ENCODE results near the gene EPC1.
"Not testable (repeated sequence)": the region's sequence is repeated elsewhere in the genome, so short reads cannot be mapped to it uniquely, and the experiment has no call there.

EPC1 gene

DNA sequence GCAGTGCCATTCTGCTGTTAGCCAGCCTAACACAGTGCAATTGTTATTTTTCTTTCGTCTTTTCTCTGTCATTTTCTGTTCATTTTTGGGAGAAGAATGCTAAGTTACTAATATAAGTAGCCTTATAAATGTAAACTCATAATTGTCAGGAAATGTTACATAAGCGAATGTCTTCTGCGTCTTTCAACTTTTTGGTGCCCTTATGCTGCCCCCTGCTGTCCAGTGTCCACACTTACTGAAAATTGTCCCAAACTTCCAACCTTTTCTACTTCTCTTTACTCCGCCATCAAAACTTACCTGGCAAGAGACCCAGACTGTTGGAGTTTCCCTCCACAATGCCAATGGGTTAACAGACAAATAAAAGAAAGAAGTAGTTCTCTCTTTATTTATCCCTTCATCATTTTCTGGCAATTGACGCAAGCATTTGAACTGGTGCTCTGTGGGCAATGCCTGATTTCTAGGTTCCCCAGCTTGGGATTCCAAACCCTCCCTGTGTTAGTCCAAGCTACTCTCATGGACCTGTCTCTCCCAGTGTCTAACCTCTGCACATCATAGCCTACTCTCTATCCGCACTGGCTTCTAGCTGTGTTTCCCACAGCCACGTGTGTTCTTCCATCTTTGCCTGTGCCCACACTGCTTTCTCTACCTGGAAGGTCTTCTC is 21.0 kb upstream of the EPC1 start:
- Histone ChIP-seq H3K27ac (ENCODE audit: low read length) (no peak overlapping the region), H3K9ac (ENCODE audit: low read length) (no peak overlapping the region), H3K4me1 (ENCODE audit: control insufficient read depth, low read depth, low read length) (no peaks in the 10 kb centered on the region), H3K9me3 (ENCODE audit: control insufficient read depth, low read depth, low read length) (no peaks in the 10 kb centered on the region), H3K27me3 (ENCODE audit: control insufficient read depth, insufficient read depth, low read length) (no peaks in the 10 kb centered on the region), H3K4me3 (ENCODE audit: low read length) (no peak overlapping the region), H3K36me3 (ENCODE audit: control insufficient read depth, low read depth, low read length) (no peaks in the 10 kb centered on the region)

DNA sequence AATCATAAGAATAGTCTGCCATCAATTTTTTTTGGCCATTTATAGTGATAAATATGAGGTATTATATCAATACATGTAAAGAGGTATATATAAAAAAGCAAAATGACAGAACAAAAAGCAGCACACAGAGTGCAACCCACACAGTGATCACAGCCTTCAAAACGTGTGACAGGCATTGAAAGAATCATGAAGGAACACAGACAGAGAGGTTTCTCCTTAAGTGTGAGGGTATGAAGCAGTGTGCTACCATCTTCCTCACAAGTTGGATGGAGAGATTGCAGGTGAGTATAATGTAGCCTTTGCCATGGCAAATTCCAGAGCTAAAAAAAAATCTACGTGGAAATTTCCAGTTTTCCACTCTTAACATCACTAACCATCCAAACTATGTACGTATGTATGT is 19.6 kb upstream of the EPC1 start:
- Histone ChIP-seq H3K4me3 (ENCODE audit: low read length) (no peak overlapping the region), H3K4me1 (ENCODE audit: control insufficient read depth, low read depth, low read length) (peaks cover 6% of the 10 kb centered on the region), H3K27me3 (ENCODE audit: control insufficient read depth, insufficient read depth, low read length) (no peaks in the 10 kb centered on the region), H3K9me3 (ENCODE audit: control insufficient read depth, low read depth, low read length) (no peaks in the 10 kb centered on the region), H3K9ac (ENCODE audit: low read length) (no peak overlapping the region), H3K36me3 (ENCODE audit: control insufficient read depth, low read depth, low read length) (no peaks in the 10 kb centered on the region), H3K27ac (ENCODE audit: low read length) (no peak overlapping the region)

DNA sequence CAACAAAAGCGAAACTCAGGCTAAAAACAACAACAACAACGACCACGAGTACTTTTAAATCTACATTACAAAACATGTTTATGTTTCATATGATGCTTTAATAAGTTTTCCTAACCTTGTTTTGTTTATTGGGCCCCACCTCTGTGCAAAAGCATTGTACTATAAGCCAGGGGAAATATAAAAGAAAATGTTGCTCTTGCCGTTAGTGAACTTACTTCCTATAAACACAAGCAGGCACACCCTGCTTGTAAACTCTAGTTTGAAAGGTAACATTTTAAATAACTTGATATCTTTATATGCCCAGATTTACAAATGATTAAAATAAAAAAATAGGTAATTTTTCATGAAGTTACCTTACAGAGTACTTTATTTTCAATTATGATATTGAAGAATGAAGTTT is 19.2 kb upstream of the EPC1 start:
- Histone ChIP-seq H3K4me1 (ENCODE audit: control insufficient read depth, low read depth, low read length) (peaks cover 9% of the 10 kb centered on the region), H3K9me3 (ENCODE audit: control insufficient read depth, low read depth, low read length) (no peaks in the 10 kb centered on the region), H3K4me3 (ENCODE audit: low read length) (no peak overlapping the region), H3K27ac (ENCODE audit: low read length) (no peak overlapping the region), H3K27me3 (ENCODE audit: control insufficient read depth, insufficient read depth, low read length) (no peaks in the 10 kb centered on the region), H3K36me3 (ENCODE audit: control insufficient read depth, low read depth, low read length) (no peaks in the 10 kb centered on the region), H3K9ac (ENCODE audit: low read length) (no peak overlapping the region)

DNA sequence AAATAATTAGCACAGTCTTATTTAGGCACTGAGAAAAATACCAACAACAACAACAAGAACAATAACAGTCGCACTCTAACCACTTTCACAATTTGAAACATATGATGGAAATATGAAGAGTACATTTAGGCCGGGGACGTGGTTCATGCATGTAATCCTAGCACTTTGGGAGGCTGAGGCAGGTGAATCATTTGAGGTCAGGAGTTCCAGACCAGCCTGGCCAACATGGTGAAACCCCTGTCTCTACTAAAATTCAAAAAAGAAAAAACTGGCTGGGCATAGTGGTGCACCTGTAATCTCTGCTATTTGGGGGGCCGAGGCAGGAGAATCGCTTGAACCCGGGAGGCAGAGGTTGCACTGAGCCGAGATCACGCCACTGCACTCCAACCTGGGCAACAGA is 18.4 kb upstream of the EPC1 start:
- H3K27me3 ChIP-seq (ENCODE audit: control insufficient read depth, insufficient read depth, low read length); H3K4me1 ChIP-seq (ENCODE audit: control insufficient read depth, low read depth, low read length); H3K36me3 ChIP-seq (ENCODE audit: control insufficient read depth, low read depth, low read length); H3K9ac ChIP-seq (ENCODE audit: low read length); H3K27ac ChIP-seq (ENCODE audit: low read length); H3K4me3 ChIP-seq (ENCODE audit: low read length); H3K9me3 ChIP-seq (ENCODE audit: control insufficient read depth, low read depth, low read length): not testable (repeated sequence)

DNA sequence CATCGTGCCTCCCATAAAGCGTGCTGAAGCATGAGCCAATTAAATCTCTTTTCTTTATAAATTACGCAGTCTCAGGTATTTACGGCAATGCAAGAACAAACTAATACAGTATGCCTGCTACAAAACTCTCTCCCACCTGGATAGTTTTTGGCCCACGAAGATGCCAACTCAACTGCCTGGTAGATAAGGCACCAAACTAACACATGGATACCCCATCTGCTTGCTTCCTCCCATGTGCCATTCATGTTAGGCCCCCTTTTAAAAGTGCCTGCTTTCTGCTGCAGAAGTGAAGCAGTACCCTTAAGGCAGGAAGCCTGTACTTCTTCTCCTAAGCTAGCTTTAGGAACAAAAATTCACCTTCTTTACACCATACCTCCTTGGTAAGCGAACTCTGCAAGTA is 15.6 kb upstream of the EPC1 start:
- Histone ChIP-seq H3K9me3 (ENCODE audit: control insufficient read depth, low read depth, low read length) (no peaks in the 10 kb centered on the region), H3K4me3 (ENCODE audit: low read length) (no peak overlapping the region), H3K27me3 (ENCODE audit: control insufficient read depth, insufficient read depth, low read length) (no peaks in the 10 kb centered on the region), H3K36me3 (ENCODE audit: control insufficient read depth, low read depth, low read length) (no peaks in the 10 kb centered on the region), H3K4me1 (ENCODE audit: control insufficient read depth, low read depth, low read length) (peaks cover 9% of the 10 kb centered on the region), H3K27ac (ENCODE audit: low read length) (no peak overlapping the region), H3K9ac (ENCODE audit: low read length) (no peak overlapping the region)

DNA sequence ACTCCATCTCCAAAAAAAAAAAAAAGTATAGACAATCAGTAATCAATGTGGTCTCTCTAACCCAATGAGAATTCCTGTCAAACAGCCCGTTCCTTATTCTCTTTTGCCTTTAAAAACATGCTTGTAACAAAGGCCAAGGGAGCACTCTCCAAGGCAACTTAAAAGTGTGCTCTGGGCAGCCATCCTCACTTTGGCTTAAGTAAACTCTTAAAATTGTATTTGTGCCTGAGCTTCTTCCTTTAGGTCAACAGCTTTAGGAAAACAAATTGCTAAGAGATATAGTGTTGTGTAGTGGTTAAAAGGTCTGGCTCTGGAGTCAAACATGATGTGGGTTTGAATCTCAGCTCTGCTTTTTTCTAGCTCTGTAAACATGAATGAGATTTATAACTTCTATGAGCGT is 13.9 kb upstream of the EPC1 start:
- no peak overlapping the region for H3K4me3 ChIP-seq (ENCODE audit: low read length)
- H3K27ac ChIP-seq (ENCODE audit: low read length): no peak overlapping the region
- H3K36me3 ChIP-seq (ENCODE audit: control insufficient read depth, low read depth, low read length): no peaks in the 10 kb centered on the region
- H3K9ac ChIP-seq (ENCODE audit: low read length): no peak overlapping the region
- H3K9me3 ChIP-seq (ENCODE audit: control insufficient read depth, low read depth, low read length): no peaks in the 10 kb centered on the region
- no peaks in the 10 kb centered on the region for H3K27me3 ChIP-seq (ENCODE audit: control insufficient read depth, insufficient read depth, low read length)
- peaks cover 9% of the 10 kb centered on the region for H3K4me1 ChIP-seq (ENCODE audit: control insufficient read depth, low read depth, low read length)

DNA sequence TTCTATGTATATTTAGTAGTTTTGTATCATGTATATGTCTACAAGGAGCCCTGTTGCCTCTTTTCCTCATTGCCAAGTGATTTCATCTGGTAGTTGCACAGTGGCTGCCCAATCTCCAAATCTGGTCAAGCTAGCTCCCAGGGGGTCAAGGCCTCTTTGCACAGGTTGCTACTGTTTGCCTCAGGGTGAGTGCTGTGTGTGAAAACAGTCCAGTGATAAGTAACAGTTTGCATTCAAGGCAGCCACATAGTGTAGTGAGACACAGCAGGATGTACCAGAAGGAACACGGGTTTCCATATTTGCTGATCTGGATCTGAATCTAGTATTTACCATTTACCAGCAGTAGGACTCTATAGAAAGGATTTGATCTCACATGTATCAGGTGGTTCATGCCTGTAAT is 13.3 kb upstream of the EPC1 start:
- Histone ChIP-seq H3K27me3 (ENCODE audit: control insufficient read depth, insufficient read depth, low read length) (no peaks in the 10 kb centered on the region), H3K4me3 (ENCODE audit: low read length) (no peak overlapping the region), H3K9me3 (ENCODE audit: control insufficient read depth, low read depth, low read length) (no peaks in the 10 kb centered on the region), H3K4me1 (ENCODE audit: control insufficient read depth, low read depth, low read length) (peaks cover 9% of the 10 kb centered on the region), H3K9ac (ENCODE audit: low read length) (no peak overlapping the region), H3K36me3 (ENCODE audit: control insufficient read depth, low read depth, low read length) (no peaks in the 10 kb centered on the region), H3K27ac (ENCODE audit: low read length) (no peak overlapping the region)

DNA sequence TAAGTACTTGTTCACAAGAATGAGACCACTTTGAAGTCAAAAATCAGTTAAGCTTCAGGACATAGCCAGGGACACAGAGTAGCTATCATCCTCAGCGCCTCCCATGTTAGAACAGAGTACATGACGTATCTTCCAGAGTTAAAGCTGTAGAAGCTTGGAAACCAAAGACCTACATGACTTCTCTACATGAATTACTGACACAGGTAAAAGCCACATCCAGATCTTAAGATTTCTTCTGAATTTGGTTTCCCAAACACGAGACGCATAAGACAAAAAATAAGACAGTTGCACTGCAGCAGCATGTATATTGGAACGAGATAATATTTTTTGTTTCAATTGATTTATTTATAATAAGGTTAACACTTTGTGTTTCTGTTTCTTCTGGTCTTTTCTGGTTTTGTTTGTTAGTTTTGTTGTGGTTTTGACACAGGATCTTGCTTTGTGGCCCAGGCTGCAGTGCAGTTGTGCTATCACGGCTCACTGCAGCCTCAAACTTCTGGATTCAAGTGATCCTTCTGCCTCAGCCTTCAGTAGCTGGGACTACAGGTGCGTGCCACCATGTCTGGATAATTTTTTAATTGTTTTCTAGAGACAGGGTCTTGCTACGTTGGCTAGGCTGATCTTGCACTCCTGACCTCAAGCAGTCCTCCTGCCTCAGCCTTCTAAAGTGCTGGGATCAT is 10.2 kb upstream of the EPC1 start:
- no peak overlapping the region for H3K4me3 ChIP-seq (ENCODE audit: low read length)
- no peaks in the 10 kb centered on the region for H3K27me3 ChIP-seq (ENCODE audit: control insufficient read depth, insufficient read depth, low read length)
- H3K9ac ChIP-seq (ENCODE audit: low read length): no peak overlapping the region
- H3K27ac ChIP-seq (ENCODE audit: low read length): no peak overlapping the region
- no peaks in the 10 kb centered on the region for H3K36me3 ChIP-seq (ENCODE audit: control insufficient read depth, low read depth, low read length)
- H3K4me1 ChIP-seq (ENCODE audit: control insufficient read depth, low read depth, low read length): peaks cover 9% of the 10 kb centered on the region
- H3K9me3 ChIP-seq (ENCODE audit: control insufficient read depth, low read depth, low read length): no peaks in the 10 kb centered on the region

DNA sequence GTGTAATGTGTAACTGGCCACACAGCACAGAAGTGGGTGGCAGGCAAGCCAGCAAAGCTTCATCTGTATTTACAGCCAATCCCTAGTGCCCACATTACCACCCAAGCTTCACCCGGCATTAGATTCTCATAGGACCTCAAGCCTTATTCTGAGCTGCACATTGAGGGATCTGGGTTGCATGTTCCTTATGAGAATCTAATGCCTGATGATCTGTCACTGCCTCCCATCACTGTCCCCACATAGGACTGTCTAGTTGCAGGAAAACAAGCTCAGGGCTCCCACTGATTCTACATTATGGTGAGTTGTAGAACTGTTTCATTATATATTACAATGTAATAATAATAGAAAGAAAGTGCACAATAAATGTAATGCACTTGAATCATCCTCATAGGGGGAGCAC is 7.7 kb upstream of the EPC1 start:
- not testable (repeated sequence) for H3K4me1 ChIP-seq (ENCODE audit: control insufficient read depth, low read depth, low read length); H3K27me3 ChIP-seq (ENCODE audit: control insufficient read depth, insufficient read depth, low read length); H3K9me3 ChIP-seq (ENCODE audit: control insufficient read depth, low read depth, low read length); H3K27ac ChIP-seq (ENCODE audit: low read length); H3K36me3 ChIP-seq (ENCODE audit: control insufficient read depth, low read depth, low read length); H3K9ac ChIP-seq (ENCODE audit: low read length); H3K4me3 ChIP-seq (ENCODE audit: low read length)

DNA sequence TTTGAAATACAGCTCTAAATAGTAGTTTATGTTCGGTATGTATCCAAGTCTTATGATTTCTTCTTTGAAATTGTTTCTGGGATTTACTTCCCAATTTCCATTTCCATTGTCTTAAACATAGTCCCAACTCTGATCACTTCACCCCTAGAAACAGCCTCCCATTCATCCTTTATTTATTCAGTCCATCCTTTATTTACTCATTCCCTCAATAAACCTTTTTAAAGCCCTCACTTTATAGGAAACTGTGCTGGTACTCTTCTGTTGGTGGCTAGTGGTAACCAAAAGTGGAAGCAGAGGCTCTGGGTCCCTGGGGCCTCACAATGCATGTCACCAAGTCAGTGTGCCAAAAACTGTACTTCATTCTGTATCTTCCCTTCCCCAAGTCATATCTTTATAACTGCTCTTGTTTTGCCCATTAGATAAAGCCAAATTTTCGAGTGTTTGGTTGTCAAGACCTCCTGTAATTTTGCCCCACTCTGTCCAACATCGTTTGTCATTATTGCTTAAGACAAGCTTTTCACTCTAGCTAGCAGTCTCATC is 3.9 kb upstream of the EPC1 start:
- H3K4me3 ChIP-seq (ENCODE audit: low read length): no peak overlapping the region
- H3K9ac ChIP-seq (ENCODE audit: low read length): no peak overlapping the region
- H3K4me1 ChIP-seq (ENCODE audit: control insufficient read depth, low read depth, low read length): peaks cover 11% of the 10 kb centered on the region
- H3K9me3 ChIP-seq (ENCODE audit: control insufficient read depth, low read depth, low read length): no peaks in the 10 kb centered on the region
- H3K27ac ChIP-seq (ENCODE audit: low read length): no peak overlapping the region
- no peaks in the 10 kb centered on the region for H3K27me3 ChIP-seq (ENCODE audit: control insufficient read depth, insufficient read depth, low read length)
- no peaks in the 10 kb centered on the region for H3K36me3 ChIP-seq (ENCODE audit: control insufficient read depth, low read depth, low read length)

DNA sequence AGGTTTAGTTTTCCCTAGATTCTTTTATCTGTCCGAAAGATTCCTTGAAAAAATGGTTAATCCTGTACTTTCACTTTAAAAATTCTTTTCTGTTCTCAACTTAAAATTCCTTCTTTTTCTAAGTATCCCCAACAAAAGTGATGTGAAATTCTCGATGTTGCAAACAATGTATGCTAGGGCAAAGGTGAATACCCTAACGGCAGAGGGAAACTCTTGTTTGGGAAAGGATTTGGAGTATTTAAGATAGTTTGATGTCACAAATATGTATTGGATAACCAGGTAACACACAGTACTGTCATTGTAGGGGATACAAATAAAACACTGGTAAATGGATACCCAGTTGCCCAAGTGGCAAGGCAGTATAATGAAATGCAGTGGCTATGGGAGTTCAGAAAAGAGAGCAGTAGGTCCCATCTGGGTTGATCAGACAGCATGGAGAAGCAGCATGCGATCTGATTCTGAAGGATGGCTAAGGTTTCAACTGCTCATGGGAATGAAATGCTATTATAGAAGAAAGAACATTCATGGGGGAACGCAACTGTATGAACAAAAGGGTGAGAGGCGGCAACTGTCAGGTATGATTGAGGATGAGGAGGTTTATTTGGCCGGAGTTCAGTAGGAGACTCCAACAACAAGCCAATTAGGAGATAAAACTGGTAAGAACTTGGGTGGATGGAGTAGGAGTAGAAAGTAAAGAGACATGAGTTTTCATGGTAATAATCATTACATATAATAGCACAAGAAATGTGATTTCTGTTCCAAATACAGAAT is 3.2 kb upstream of the EPC1 start:
- Histone ChIP-seq H3K4me1 (ENCODE audit: control insufficient read depth, low read depth, low read length) (peaks cover 12% of the 10 kb centered on the region), H3K4me3 (ENCODE audit: low read length) (no peak overlapping the region), H3K9ac (ENCODE audit: low read length) (no peak overlapping the region), H3K36me3 (ENCODE audit: control insufficient read depth, low read depth, low read length) (no peaks in the 10 kb centered on the region), H3K27me3 (ENCODE audit: control insufficient read depth, insufficient read depth, low read length) (no peaks in the 10 kb centered on the region), H3K9me3 (ENCODE audit: control insufficient read depth, low read depth, low read length) (no peaks in the 10 kb centered on the region), H3K27ac (ENCODE audit: low read length) (no peak overlapping the region)
